GM12875 (cell line): Measurements from ENCODE around the gene WDHD1.
"Not testable (repeated sequence)": the region's sequence is repeated elsewhere in the genome, so short reads cannot be mapped to it uniquely, and the experiment has no call there.

Experiments
- H3K4me3 ChIP-seq: one replicate; pipeline ENCODE4 v1.5.1; 2011; ENCODE audit warnings: low read depth, low read length, control low read depth
- CTCF ChIP-seq: IDR thresholded peaks from 2 replicates; pipeline ENCODE4 v1.5.1; 2011; ENCODE audit warnings: low read depth, mild to moderate bottlenecking, control low read depth, inconsistent platforms, low read length, moderate library complexity, borderline replicate concordance; ENCODE audit not compliant: insufficient read depth

Gene WDHD1

GRCh38 chr14:54899573-54899972 is 127.3 kb downstream of the WDHD1 start:
- no peak for TF ChIP-seq CTCF
- H3K4me3 ChIP-seq: no peak overlapping the region

GRCh38 chr14:54897809-54898555 is 128.9 kb downstream of the WDHD1 start:
- H3K4me3 ChIP-seq: not testable (repeated sequence)

GRCh38 chr14:54895683-54896082 is 131.2 kb downstream of the WDHD1 start:
- H3K4me3 ChIP-seq: no peak overlapping the region
- no peak for TF ChIP-seq CTCF

GRCh38 chr14:54894995-54895394 is 131.9 kb downstream of the WDHD1 start:
- no peak for TF ChIP-seq CTCF

GRCh38 chr14:54893151-54893760 is 133.6 kb downstream of the WDHD1 start:
- no peak overlapping the region for H3K4me3 ChIP-seq
- TF ChIP-seq CTCF: peak; percentile 63; the same call in 1 of the 2 replicates

More at GRCh38 chr14:54894995-54895394, 131.9 kb downstream of the WDHD1 start:
- no peak overlapping the region for H3K4me3 ChIP-seq

GRCh38 chr14:54891471-54892245 is 135.2 kb downstream of the WDHD1 start:
- no peak for TF ChIP-seq CTCF
- no peak overlapping the region for H3K4me3 ChIP-seq

GRCh38 chr14:54890788-54891187 is 136.1 kb downstream of the WDHD1 start:
- no peak overlapping the region for H3K4me3 ChIP-seq
- TF ChIP-seq CTCF: no peak
